ENCODE measurements around the gene ETV5. TPM values are rescaled to one million over a fixed set of nuclear protein-coding genes. Genes with fewer than 3 reads are reported as not detected.
"Not testable (repeated sequence)": the region's sequence is repeated elsewhere in the genome, so short reads cannot be mapped to it uniquely, and the experiment has no call there.

The ETV5 gene
- total and polyA plus RNA-seq, 2 donors from 2014 or later, result 5.1 to 34.6 TPM

DNA sequence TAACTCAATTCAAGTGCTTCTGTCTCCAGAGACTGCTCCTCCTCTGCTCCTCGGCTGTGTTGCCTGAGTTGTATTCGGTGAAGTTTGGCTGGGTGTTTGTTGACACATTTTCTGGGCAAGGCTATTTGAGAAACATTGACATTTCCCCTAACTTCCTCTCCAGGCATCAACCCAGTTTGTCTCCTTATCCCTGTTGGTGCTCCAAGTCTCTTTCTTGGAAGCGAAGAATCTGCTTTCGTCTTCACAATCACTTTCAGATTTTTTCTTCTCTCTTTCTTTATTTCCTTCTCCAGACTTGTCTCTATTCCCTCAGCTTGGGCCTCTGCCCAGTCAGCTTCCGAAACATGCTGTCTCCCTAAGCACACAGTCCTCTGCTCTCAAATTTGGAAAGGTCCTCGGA, 84.7 kb downstream of the ETV5 start:
- no peak overlapping the region for H3K27ac ChIP-seq (ENCODE audit: low read depth in 2 of 2, low read length in 2 of 2)
- no peak overlapping the region for H3K4me3 ChIP-seq (ENCODE audit: low read length in 3 of 3)
- H3K9ac ChIP-seq (ENCODE audit: low read length in 3 of 3), result no peak overlapping the region
- H3K36me3 ChIP-seq (ENCODE audit: control insufficient read depth in 2 of 3, insufficient read depth in 3 of 3, low read length in 3 of 3), result no peaks in the 10 kb centered on the region
- TF ChIP-seq, protein P1, sequence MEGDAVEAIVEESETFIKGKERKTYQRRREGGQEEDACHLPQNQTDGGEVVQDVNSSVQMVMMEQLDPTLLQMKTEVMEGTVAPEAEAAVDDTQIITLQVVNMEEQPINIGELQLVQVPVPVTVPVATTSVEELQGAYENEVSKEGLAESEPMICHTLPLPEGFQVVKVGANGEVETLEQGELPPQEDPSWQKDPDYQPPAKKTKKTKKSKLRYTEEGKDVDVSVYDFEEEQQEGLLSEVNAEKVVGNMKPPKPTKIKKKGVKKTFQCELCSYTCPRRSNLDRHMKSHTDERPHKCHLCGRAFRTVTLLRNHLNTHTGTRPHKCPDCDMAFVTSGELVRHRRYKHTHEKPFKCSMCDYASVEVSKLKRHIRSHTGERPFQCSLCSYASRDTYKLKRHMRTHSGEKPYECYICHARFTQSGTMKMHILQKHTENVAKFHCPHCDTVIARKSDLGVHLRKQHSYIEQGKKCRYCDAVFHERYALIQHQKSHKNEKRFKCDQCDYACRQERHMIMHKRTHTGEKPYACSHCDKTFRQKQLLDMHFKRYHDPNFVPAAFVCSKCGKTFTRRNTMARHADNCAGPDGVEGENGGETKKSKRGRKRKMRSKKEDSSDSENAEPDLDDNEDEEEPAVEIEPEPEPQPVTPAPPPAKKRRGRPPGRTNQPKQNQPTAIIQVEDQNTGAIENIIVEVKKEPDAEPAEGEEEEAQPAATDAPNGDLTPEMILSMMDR (IDR thresholded peaks at IDR 0.05; ENCODE audit: borderline replicate concordance, extremely low read depth, insufficient read depth), result no peak
- no peaks in the 10 kb centered on the region for H3K4me1 ChIP-seq (ENCODE audit: control insufficient read depth in 2 of 3, insufficient read depth in 2 of 3, low read depth in 1 of 3, low read length in 3 of 3)
- H3K27me3 ChIP-seq (ENCODE audit: control insufficient read depth, insufficient read depth, low read length), result no peaks in the 10 kb centered on the region
- no peak for DNase-seq
- intact Hi-C loops (cut with DNase I), result no loop called here
- H3K9me3 ChIP-seq (ENCODE audit: control insufficient read depth in 2 of 3, insufficient read depth in 1 of 3, low read length in 3 of 3), result no peaks in the 10 kb centered on the region
- no peak for FAIRE-seq

DNA sequence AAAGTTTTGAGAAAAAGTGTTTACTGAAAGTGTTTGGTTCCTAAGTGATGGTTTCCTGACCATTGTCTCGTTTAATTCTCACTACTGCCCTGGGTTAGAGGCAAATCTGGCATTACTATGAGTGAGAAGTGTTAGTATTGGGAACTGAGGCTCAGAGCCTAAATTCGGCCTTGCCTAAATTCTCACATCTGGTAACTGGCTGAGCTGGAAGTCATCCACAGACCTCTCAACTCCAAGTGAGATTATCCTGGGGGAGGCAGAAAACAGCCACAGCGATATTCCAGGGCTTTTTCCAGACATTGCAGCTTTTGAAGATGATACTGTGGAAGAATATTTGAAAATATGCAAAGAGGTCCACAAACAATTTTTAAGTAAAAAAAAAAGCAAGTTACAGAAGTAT, 86.0 kb downstream of the ETV5 start:
- no peak overlapping the region for H3K9ac ChIP-seq (ENCODE audit: low read length in 3 of 3)
- H3K4me3 ChIP-seq (ENCODE audit: low read length in 3 of 3), result no peak overlapping the region
- H3K9me3 ChIP-seq (ENCODE audit: control insufficient read depth in 2 of 3, insufficient read depth in 1 of 3, low read length in 3 of 3), result no peaks in the 10 kb centered on the region
- FAIRE-seq (no peak), DNase-seq (no peak)
- intact Hi-C loops (cut with DNase I), result no loop called here
- no peaks in the 10 kb centered on the region for H3K36me3 ChIP-seq (ENCODE audit: control insufficient read depth in 2 of 3, insufficient read depth in 3 of 3, low read length in 3 of 3)
- H3K27ac ChIP-seq (ENCODE audit: low read depth in 2 of 2, low read length in 2 of 2), result no peak overlapping the region
- H3K27me3 ChIP-seq (ENCODE audit: control insufficient read depth, insufficient read depth, low read length), result no peaks in the 10 kb centered on the region
- TF ChIP-seq, protein P1 (IDR thresholded peaks at IDR 0.05; ENCODE audit: borderline replicate concordance, extremely low read depth, insufficient read depth), result no peak
- H3K4me1 ChIP-seq (ENCODE audit: control insufficient read depth in 2 of 3, insufficient read depth in 2 of 3, low read depth in 1 of 3, low read length in 3 of 3), result no peaks in the 10 kb centered on the region

DNA sequence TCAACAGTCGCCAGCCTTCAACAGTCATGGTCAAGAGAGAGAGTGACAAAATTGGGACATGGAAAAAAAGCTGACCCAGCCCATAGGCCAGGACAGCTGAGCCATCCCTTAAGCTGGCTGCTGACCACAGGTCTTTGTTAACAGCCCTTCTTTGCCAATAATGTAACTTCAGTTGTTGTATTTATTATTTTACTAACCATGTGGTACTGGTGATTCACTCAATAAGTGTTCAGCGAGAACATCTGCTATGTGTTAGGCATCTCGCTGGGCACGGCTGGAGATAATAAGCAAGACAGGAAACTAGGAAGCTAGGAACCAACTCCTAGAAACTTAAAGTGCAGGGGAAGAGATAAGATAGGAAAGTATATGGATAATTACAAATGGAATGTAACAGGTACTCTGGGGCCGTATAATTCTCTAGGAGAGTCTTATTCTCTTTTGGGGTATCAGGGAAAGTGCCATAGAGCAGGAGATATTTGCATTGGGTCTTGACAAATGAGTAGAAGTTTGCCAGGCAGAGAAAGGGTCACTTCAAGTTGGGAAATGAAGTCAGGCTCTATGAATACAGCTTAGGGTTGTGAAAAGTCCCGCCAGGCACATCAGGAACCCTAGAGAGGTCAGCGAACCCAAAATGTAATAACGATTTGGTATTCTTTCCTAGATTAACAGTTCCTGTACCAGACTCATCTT, 87.1 kb downstream of the ETV5 start:
- no peaks in the 10 kb centered on the region for H3K4me1 ChIP-seq (ENCODE audit: control insufficient read depth in 2 of 3, insufficient read depth in 2 of 3, low read depth in 1 of 3, low read length in 3 of 3)
- no peak for DNase-seq
- H3K36me3 ChIP-seq (ENCODE audit: control insufficient read depth in 2 of 3, insufficient read depth in 3 of 3, low read length in 3 of 3), result no peaks in the 10 kb centered on the region
- no peaks in the 10 kb centered on the region for H3K27me3 ChIP-seq (ENCODE audit: control insufficient read depth, insufficient read depth, low read length)
- H3K4me3 ChIP-seq (ENCODE audit: low read length in 3 of 3), result no peak overlapping the region
- TF ChIP-seq, protein P1 (IDR thresholded peaks at IDR 0.05; ENCODE audit: borderline replicate concordance, extremely low read depth, insufficient read depth), result no peak
- no peak overlapping the region for H3K9ac ChIP-seq (ENCODE audit: low read length in 3 of 3)
- H3K27ac ChIP-seq (ENCODE audit: low read depth in 2 of 2, low read length in 2 of 2), result no peak overlapping the region
- intact Hi-C loops (cut with DNase I), result no loop called here
- no peak for FAIRE-seq
- H3K9me3 ChIP-seq (ENCODE audit: control insufficient read depth in 2 of 3, insufficient read depth in 1 of 3, low read length in 3 of 3), result no peaks in the 10 kb centered on the region

DNA sequence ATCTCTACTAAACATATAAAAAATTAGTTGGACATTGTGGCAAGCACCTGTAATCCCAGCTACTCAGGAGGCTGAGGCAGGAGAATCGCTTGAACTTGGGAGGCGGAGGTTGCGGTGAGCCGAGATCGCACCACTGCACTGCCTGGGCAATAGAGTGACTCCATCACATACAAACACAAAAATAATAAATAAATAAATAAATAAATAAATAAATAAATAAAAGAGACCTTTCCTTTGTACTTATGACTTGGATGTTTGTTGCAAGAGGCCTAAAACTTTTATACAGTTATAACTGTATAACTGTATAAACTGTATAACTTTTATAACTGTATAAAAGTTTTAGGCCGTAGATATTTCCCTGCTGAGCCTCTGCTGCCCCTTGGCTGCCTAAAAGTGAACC, 87.6 kb downstream of the ETV5 start:
- H3K4me1 ChIP-seq (ENCODE audit: control insufficient read depth in 2 of 3, insufficient read depth in 2 of 3, low read depth in 1 of 3, low read length in 3 of 3); DNase-seq; H3K4me3 ChIP-seq (ENCODE audit: low read length in 3 of 3); intact Hi-C loops (cut with DNase I); H3K36me3 ChIP-seq (ENCODE audit: control insufficient read depth in 2 of 3, insufficient read depth in 3 of 3, low read length in 3 of 3); H3K27ac ChIP-seq (ENCODE audit: low read depth in 2 of 2, low read length in 2 of 2); H3K27me3 ChIP-seq (ENCODE audit: control insufficient read depth, insufficient read depth, low read length); H3K9me3 ChIP-seq (ENCODE audit: control insufficient read depth in 2 of 3, insufficient read depth in 1 of 3, low read length in 3 of 3); FAIRE-seq; H3K9ac ChIP-seq (ENCODE audit: low read length in 3 of 3): not testable (repeated sequence)

DNA sequence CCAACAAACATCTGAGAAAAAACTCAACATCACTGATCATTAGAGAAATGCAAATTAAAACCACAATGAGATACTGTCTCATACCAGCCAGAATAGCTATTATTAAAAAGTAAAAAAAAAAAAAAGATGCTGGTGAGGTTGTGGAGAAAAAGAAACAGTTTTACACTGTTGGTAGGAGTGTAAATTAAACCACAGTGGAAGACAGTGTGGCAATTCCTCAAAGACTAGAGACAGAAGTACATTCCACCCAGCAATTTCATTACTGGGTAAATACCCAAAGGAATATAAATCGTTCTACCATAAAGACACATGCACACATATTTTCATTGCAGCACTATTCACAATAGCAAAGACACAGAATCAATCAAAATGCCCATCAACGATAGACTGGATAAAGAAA, 89.6 kb downstream of the ETV5 start:
- intact Hi-C loops (cut with DNase I); FAIRE-seq; H3K27ac ChIP-seq (ENCODE audit: low read depth in 2 of 2, low read length in 2 of 2); H3K9ac ChIP-seq (ENCODE audit: low read length in 3 of 3); H3K9me3 ChIP-seq (ENCODE audit: control insufficient read depth in 2 of 3, insufficient read depth in 1 of 3, low read length in 3 of 3); H3K4me1 ChIP-seq (ENCODE audit: control insufficient read depth in 2 of 3, insufficient read depth in 2 of 3, low read depth in 1 of 3, low read length in 3 of 3); H3K4me3 ChIP-seq (ENCODE audit: low read length in 3 of 3); DNase-seq; H3K27me3 ChIP-seq (ENCODE audit: control insufficient read depth, insufficient read depth, low read length); H3K36me3 ChIP-seq (ENCODE audit: control insufficient read depth in 2 of 3, insufficient read depth in 3 of 3, low read length in 3 of 3): not testable (repeated sequence)

Data from kidney (tissue), 14 donors.